Lung (tissue), 12 donors: ENCODE data around the gene AGBL3. TPM values are rescaled to one million over a fixed set of nuclear protein-coding genes. Genes with fewer than 3 reads are reported as not detected.

ENCODE experiments used
- ATAC-seq: fragments of 200-7000 bp; cut with Tn5 transposase; one replicate; pipeline ENCODE4 v1.9.1; 2020; ENCODE audit warnings: moderate number of reproducible peaks; ENCODE audit not compliant: insufficient read depth, low FRiP score
- DNase-seq, 3 donors: peaks; one replicate each; pipeline ENCODE4 v3.0.0-alpha.2; 2013 to 2017
- H3K27ac ChIP-seq, 2 donors: one replicate each; pipeline ENCODE4 v1.5.1; 2013; ENCODE audit warnings: mild to moderate bottlenecking in 2 of 2, moderate library complexity in 2 of 2, control low read depth in 1 of 2, inconsistent platforms in 1 of 2, low read depth in 1 of 2, low read length in 1 of 2
- H3K27me3 ChIP-seq, 3 donors: one replicate each; pipeline ENCODE4 v1.5.1; 2013; ENCODE audit warnings: low read length in 2 of 3; ENCODE audit not compliant: control insufficient read depth in 3 of 3, insufficient read depth in 3 of 3
- H3K36me3 ChIP-seq, 4 donors: one replicate each; pipeline ENCODE4 v1.5.1; 2013; ENCODE audit warnings: low read length in 4 of 4, mild to moderate bottlenecking in 1 of 4, moderate library complexity in 1 of 4; ENCODE audit not compliant: control insufficient read depth in 4 of 4, insufficient read depth in 4 of 4
- H3K4me1 ChIP-seq, 5 donors: one replicate each; pipeline ENCODE4 v1.5.1; 2013; ENCODE audit warnings: low read length in 5 of 5, mild to moderate bottlenecking in 2 of 5, moderate library complexity in 1 of 5; ENCODE audit not compliant: control insufficient read depth in 5 of 5, insufficient read depth in 5 of 5
- H3K4me3 ChIP-seq: one replicate; pipeline ENCODE4 v1.5.1; 2013; ENCODE audit warnings: mild to moderate bottlenecking, control low read depth, moderate library complexity
- H3K9ac ChIP-seq, 2 donors: one replicate each; pipeline ENCODE4 v1.5.1; 2013; ENCODE audit warnings: low read length in 2 of 2, control low read depth in 1 of 2; ENCODE audit not compliant: insufficient read depth in 1 of 2
- H3K9me3 ChIP-seq, 4 donors: one replicate each; pipeline ENCODE4 v1.5.1; 2013; ENCODE audit warnings: low read length in 3 of 4, mild to moderate bottlenecking in 1 of 4, moderate library complexity in 1 of 4; ENCODE audit not compliant: control insufficient read depth in 4 of 4, insufficient read depth in 3 of 4
- WGBS, 2 donors: extraction: QIAGEN DNeasy Blood & Tissue Kit; methylation state at CpG; one replicate each; pipeline ENCODE4 v1.1.7; 2013; 5-methylcytosine and 5-hydroxymethylcytosine counted together
- polyA plus RNA-seq, 2 donors: library from polyadenylated mRNA; stranded (reverse); fragments of 200-250 nt; gene quantifications; one replicate each; pipeline ENCODE4 v1.2.1, GENCODE V29; 2013
- total RNA-seq, 2 donors: library from RNA; depleted of rRNA in 1 of 2; stranded (reverse); fragments of >200 nt in 1 of 2; gene quantifications; one replicate each; pipeline ENCODE4 v1.2.1, GENCODE V29; 2014 to 2021
- TF ChIP-seq, protein P1 (sequence below): IDR thresholded peaks from 2 replicates; pipeline ENCODE4 v1.5.1; 2012; ENCODE audit warnings: mild to moderate bottlenecking; ENCODE audit errors: control extremely low read depth, extremely low read depth
- donor health status: control.
- donor health status: control.
- donor health status: Bipolar disorder and iron deficiency.
- donor health status: healthy.
- donor health status: DM: yes; HTN: yes; CAD: no.

Gene AGBL3
- total and polyA plus RNA-seq, 4 donors = 1.3 to 5.2 (median 2.8) TPM

DNA sequence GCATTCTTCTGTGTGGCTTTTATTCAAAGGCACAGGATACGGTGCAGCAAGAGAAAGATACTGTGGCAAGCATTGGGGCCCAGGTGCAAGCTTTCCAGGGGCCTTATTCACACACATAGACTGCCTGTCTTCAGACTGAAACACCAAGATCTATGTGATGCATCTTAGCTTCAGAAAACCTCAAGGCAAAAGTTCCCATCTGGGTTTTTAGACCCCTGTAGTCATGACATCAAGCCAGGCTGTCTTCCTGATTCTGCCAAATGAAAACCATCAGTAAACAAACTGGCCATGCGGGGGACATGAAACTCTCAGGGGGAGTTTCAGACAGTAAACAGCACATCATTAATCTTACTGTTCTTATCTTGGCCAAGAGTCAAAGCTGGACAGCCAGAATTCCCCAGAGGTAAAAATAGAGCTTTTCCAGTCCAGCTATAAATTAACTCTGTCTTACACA, 9.8 kb downstream of the AGBL3 start:
- Histone ChIP-seq H3K36me3 (peaks cover 4 to 14% (median 8%) of the 10 kb centered on the region in 4 donors), H3K4me1 (peaks cover 0 to 22% (median 0%) of the 10 kb centered on the region in 5 donors), H3K27me3 (no peaks in the 10 kb centered on the region), H3K9ac (no peak overlapping the region), H3K9me3 (peaks cover 0 to 4% (median 0%) of the 10 kb centered on the region in 4 donors), H3K4me3 (no peak overlapping the region), H3K27ac (no peak overlapping the region)
- WGBS, 2 donors = 69 to 75% methylated on average over 2 of the region's 2 CpGs
- TF ChIP-seq, protein P1, sequence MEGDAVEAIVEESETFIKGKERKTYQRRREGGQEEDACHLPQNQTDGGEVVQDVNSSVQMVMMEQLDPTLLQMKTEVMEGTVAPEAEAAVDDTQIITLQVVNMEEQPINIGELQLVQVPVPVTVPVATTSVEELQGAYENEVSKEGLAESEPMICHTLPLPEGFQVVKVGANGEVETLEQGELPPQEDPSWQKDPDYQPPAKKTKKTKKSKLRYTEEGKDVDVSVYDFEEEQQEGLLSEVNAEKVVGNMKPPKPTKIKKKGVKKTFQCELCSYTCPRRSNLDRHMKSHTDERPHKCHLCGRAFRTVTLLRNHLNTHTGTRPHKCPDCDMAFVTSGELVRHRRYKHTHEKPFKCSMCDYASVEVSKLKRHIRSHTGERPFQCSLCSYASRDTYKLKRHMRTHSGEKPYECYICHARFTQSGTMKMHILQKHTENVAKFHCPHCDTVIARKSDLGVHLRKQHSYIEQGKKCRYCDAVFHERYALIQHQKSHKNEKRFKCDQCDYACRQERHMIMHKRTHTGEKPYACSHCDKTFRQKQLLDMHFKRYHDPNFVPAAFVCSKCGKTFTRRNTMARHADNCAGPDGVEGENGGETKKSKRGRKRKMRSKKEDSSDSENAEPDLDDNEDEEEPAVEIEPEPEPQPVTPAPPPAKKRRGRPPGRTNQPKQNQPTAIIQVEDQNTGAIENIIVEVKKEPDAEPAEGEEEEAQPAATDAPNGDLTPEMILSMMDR = no peak
- no peak for ATAC-seq
- DNase-seq = peak; percentile 16 to 56 (median 47)

DNA sequence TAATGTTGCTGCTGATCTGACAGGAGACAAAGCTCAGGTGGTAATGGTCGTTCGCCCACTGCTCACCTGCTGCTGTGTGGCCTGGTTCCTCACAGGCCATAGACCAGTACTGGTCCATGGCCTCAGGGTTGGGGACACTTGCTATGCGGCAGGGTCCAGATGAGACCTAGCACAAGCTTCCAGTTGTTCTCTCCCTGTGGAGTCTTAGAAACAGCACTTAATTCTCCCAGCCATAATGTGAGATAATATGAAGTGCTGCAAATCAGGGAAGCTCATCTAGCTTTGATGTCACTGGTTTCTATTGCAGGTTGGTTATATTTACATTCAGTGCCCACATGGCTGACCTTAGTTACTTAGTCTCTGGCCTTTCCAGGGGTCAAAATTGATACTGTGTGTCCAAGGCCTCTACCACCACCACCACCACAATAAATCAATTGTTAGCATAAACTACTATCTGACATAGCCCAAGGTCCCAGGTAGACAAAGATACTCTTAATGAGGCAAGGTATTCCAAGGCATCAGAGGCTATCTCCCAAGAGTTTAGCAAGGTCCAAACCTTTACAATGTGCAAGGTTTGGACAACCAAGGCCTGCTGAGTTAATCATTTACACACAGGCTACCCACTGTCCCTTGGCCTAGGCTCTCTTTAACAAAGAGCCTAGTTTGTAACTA, 11.0 kb downstream of the AGBL3 start:
- H3K9ac ChIP-seq = no peak overlapping the region
- peaks cover 0 to 4% (median 0%) of the 10 kb centered on the region in 4 donors for H3K9me3 ChIP-seq
- H3K4me3 ChIP-seq = no peak overlapping the region
- TF ChIP-seq, protein P1 = no peak
- ATAC-seq (no peak), DNase-seq (no peak)
- H3K36me3 ChIP-seq = peaks cover 4 to 14% (median 8%) of the 10 kb centered on the region in 4 donors
- no peak overlapping the region for H3K27ac ChIP-seq
- 99% methylated on average over 3 of the region's 3 CpGs for WGBS, 2 donors
- no peaks in the 10 kb centered on the region for H3K27me3 ChIP-seq
- peaks cover 0 to 16% (median 0%) of the 10 kb centered on the region in 5 donors for H3K4me1 ChIP-seq

DNA sequence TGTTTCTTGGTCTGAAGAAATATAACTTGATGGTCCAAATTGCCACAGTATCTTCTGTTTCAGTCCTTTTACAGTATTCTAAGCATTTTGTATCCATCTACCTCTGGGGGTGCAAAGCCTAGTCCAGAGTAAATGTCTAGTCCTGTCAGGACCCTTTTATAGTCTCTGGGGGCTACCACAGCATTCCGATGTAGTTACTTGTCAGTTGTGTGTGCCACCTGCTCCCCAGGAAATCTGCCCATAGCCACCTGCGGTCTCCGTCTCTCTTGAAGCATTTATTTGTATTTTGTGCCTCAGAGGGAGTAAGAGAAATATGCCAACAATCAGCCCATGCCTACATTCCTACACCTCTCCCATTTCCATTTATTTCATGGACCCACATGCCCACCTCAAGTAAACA, 12.8 kb downstream of the AGBL3 start:
- DNase-seq = no peak
- H3K36me3 ChIP-seq = peaks cover 4 to 14% (median 6%) of the 10 kb centered on the region in 4 donors
- H3K27ac ChIP-seq = no peak overlapping the region
- H3K4me1 ChIP-seq = peaks cover 0 to 16% (median 0%) of the 10 kb centered on the region in 5 donors
- ATAC-seq = no peak
- no peak overlapping the region for H3K4me3 ChIP-seq
- WGBS, 2 donors = 99 to 100% methylated on average over 3 of the region's 3 CpGs
- TF ChIP-seq, protein P1 = no peak
- H3K9ac ChIP-seq = no peak overlapping the region
- H3K27me3 ChIP-seq = no peaks in the 10 kb centered on the region
- peaks cover 0 to 4% (median 0%) of the 10 kb centered on the region in 4 donors for H3K9me3 ChIP-seq
